CD4-positive, alpha-beta memory T cell (primary cell): ENCODE measurements around the gene CACHD1. TPM values are rescaled to one million over a fixed set of nuclear protein-coding genes. Genes with fewer than 3 reads are reported as not detected.
A peak's percentile ranks its signal among the peaks of the same experiment; 100 is the strongest.

ENCODE experiments used
- CTCF ChIA-PET: fragments of 350-600 bp; sonication (Branson Sonifier 250); formaldehyde crosslinking; loops from one replicate; lab custom pipeline; 2021; ENCODE audit warnings: inconsistent platforms; ENCODE audit not compliant: partially characterized antibody; lab: Charles Lee
- POLR2A ChIA-PET: fragments of 350-600 bp; sonication (Branson Sonifier 250); formaldehyde crosslinking; loops from one replicate; lab custom pipeline; 2021; ENCODE audit not compliant: partially characterized antibody; lab: Charles Lee
- DNase-seq, 5 donors: peaks; one replicate each; pipeline versions ENCODE4 v3.0.0 to v3.0.0-alpha.2; 2020 to 2022; ENCODE audit warnings: mixed read lengths in 1 of 5
- H3K27ac ChIP-seq: one replicate; pipeline ENCODE4 v1.7.0; 2013; ENCODE audit warnings: low read depth, low read length
- H3K27me3 ChIP-seq: 2 replicates; pipeline ENCODE4 v1.7.0; 2013; ENCODE audit warnings: mild to moderate bottlenecking, low read length, moderate library complexity; ENCODE audit not compliant: insufficient read depth
- H3K36me3 ChIP-seq: 2 replicates; pipeline ENCODE4 v1.7.0; 2013; ENCODE audit warnings: mild to moderate bottlenecking, low read length, moderate library complexity; ENCODE audit not compliant: insufficient read depth
- H3K4me1 ChIP-seq: 2 replicates; pipeline ENCODE4 v1.7.0; 2013; ENCODE audit warnings: mild to moderate bottlenecking, low read length, moderate library complexity; ENCODE audit not compliant: insufficient read depth
- H3K4me3 ChIP-seq, 2 donors: one replicate each; pipeline ENCODE4 v1.7.0; 2013; ENCODE audit warnings: low read length in 2 of 2, mild to moderate bottlenecking in 1 of 2
- H3K9me3 ChIP-seq, 2 donors: one replicate each; pipeline ENCODE4 v1.7.0; 2013; ENCODE audit warnings: low read length in 2 of 2, control low read depth in 1 of 2; ENCODE audit not compliant: control insufficient read depth in 1 of 2
- H3K27ac Mint-ChIP-seq, 7 donors: one replicate each; pipeline ENCODE4 v1.8.0; 2020 to 2021; ENCODE audit warnings: mixed read lengths in 7 of 7, mild to moderate bottlenecking in 6 of 7, inconsistent platforms in 3 of 7, moderate library complexity in 3 of 7
- H3K27me3 Mint-ChIP-seq, 2 donors: one replicate each; pipeline ENCODE4 v1.8.0; 2020 to 2021; ENCODE audit warnings: mixed read lengths in 2 of 2
- H3K36me3 Mint-ChIP-seq, 2 donors: one replicate each; pipeline ENCODE4 v1.8.0; 2020 to 2021; ENCODE audit warnings: mixed read lengths in 2 of 2, inconsistent platforms in 1 of 2, mild to moderate bottlenecking in 1 of 2
- H3K4me1 Mint-ChIP-seq, 4 donors: one replicate each; pipeline ENCODE4 v1.8.0; 2020 to 2021; ENCODE audit warnings: mixed read lengths in 4 of 4, mild to moderate bottlenecking in 1 of 4
- H3K4me3 Mint-ChIP-seq, 8 donors: one replicate each; pipeline ENCODE4 v1.8.0; 2020 to 2021; ENCODE audit warnings: mixed read lengths in 8 of 8, mild to moderate bottlenecking in 7 of 8, moderate library complexity in 6 of 8, inconsistent platforms in 3 of 8
- H3K9me3 Mint-ChIP-seq, 8 donors: one replicate each; pipeline ENCODE4 v1.8.0; 2020 to 2021; ENCODE audit warnings: mixed read lengths in 8 of 8, mild to moderate bottlenecking in 5 of 8, inconsistent platforms in 3 of 8, moderate library complexity in 1 of 8
- intact Hi-C: fragments of 100-400 bp; cut with micrococcal nuclease; formaldehyde crosslinking; loops from one replicate; pipeline ENCODE4 v1.15.1; 2023
- polyA plus RNA-seq, 2 donors: library from polyadenylated mRNA; unstranded; fragments of 300-500 nt; fragmentation: Illumina TruSeq; gene quantifications; one replicate each; pipeline ENCODE4 v1.2.3, GENCODE V29; 2021
- total RNA-seq, 2 experiments: library from RNA; stranded (reverse); gene quantifications; one replicate each; pipeline ENCODE4 v1.2.3, GENCODE V29; 2021

The CACHD1 gene
- total RNA-seq (under 1 TPM; 0.11 to 0.17 TPM), polyA plus RNA-seq (not detected)

GRCh38 chr1:64469977-64470664 is at the start of gene CACHD1:
Gene CACHD1, plus strand, starts transcription at chr1:64470129. Its CDS starts 616 bp downstream, at chr1:64470745.
- Histone ChIP-seq H3K4me3 (no peak within 1 kb of the TSS), H3K27me3 (no peaks in the 10 kb centered on the region), H3K9me3 (no peaks in the 10 kb centered on the region), H3K36me3 (no peaks in the 10 kb centered on the region), H3K27ac (no peak within 1 kb of the TSS), H3K4me1 (peaks cover 12% of the 10 kb centered on the region)
- H3K9me3 Mint-ChIP-seq, result peaks cover 0 to 2% (median 0%) of the 10 kb centered on the region in 8 donors
- no peaks in the 10 kb centered on the region for H3K36me3 Mint-ChIP-seq
- DNase-seq, result peak in 4 of 5 donors; percentile 17 to 35 (median 24)
- intact Hi-C loops, result no loop called here
- ChIA-PET CTCF (no interaction called here), POLR2A (no interaction called here)
- H3K4me1 Mint-ChIP-seq, result peaks cover 6 to 21% (median 10%) of the 10 kb centered on the region in 4 donors
- H3K27me3 Mint-ChIP-seq, result peaks cover 41 to 49% of the 10 kb centered on the region in 2 donors
- peak within 1 kb of the TSS; percentile 74 to 94 (median 86) for H3K4me3 Mint-ChIP-seq
- no peak within 1 kb of the TSS for H3K27ac Mint-ChIP-seq

- POLR2A ChIA-PET, result no interaction called here
- no peaks in the 10 kb centered on the region for H3K27me3 ChIP-seq
- no peaks in the 10 kb centered on the region for H3K9me3 ChIP-seq
- Mint-ChIP-seq H3K36me3 (no peaks in the 10 kb centered on the region), H3K27me3 (no peaks in the 10 kb centered on the region), H3K27ac (no peak overlapping the region), H3K4me1 (no peaks in the 10 kb centered on the region), H3K9me3 (no peaks in the 10 kb centered on the region), H3K4me3 (no peak overlapping the region)
- DNase-seq, result no peak
- H3K4me1 ChIP-seq, result no peaks in the 10 kb centered on the region
- no peak overlapping the region for H3K27ac ChIP-seq
- intact Hi-C loops, result no loop called here
- H3K4me3 ChIP-seq, result no peak overlapping the region
- no peaks in the 10 kb centered on the region for H3K36me3 ChIP-seq
- CTCF ChIA-PET, result no interaction called here
Observed at GRCh38 chr1:64421377-64421776, 48.6 kb upstream of the CACHD1 start.

GRCh38 chr1:64423526-64423925 is 46.4 kb upstream of the CACHD1 start:
- Mint-ChIP-seq H3K4me3 (no peak overlapping the region), H3K27ac (no peak overlapping the region), H3K9me3 (no peaks in the 10 kb centered on the region), H3K36me3 (no peaks in the 10 kb centered on the region), H3K4me1 (no peaks in the 10 kb centered on the region), H3K27me3 (no peaks in the 10 kb centered on the region)
- H3K9me3 ChIP-seq, result no peaks in the 10 kb centered on the region
- H3K36me3 ChIP-seq, result no peaks in the 10 kb centered on the region
- H3K4me1 ChIP-seq, result no peaks in the 10 kb centered on the region
- intact Hi-C loops, result no loop called here
- ChIA-PET CTCF (no interaction called here), POLR2A (no interaction called here)
- no peak overlapping the region for H3K4me3 ChIP-seq
- H3K27ac ChIP-seq, result no peak overlapping the region
- no peak for DNase-seq
- no peaks in the 10 kb centered on the region for H3K27me3 ChIP-seq

- POLR2A ChIA-PET, result no interaction called here
- intact Hi-C loops, result no loop called here
Observed at GRCh38 chr1:64424412-64424811, 45.5 kb upstream of the CACHD1 start.

DNA sequence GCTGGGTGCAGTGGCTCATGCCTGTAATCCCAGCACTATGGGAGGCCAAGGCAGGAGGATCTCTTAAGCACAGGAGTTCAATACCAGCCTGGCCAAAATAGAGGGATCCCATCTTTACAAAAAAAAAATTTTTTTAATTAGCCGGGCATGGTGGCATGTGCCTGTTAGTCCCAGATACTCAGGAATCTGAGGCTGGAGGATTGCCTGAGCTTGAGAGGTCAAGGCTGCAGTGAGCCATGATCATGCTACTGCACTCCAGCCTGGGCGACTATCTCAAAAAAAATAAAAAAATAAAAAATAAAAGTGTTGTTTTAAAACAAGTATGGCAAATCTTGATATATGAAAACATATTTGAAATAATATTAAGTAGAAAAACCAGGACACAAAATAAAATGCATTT is 44.4 kb upstream of the CACHD1 start:
- Histone ChIP-seq H3K4me1 (no peaks in the 10 kb centered on the region), H3K27me3 (no peaks in the 10 kb centered on the region), H3K9me3 (no peaks in the 10 kb centered on the region), H3K36me3 (no peaks in the 10 kb centered on the region), H3K4me3 (no peak overlapping the region), H3K27ac (no peak overlapping the region)
- CTCF ChIA-PET, result no interaction called here
- Mint-ChIP-seq H3K9me3 (no peaks in the 10 kb centered on the region), H3K4me1 (no peaks in the 10 kb centered on the region), H3K36me3 (no peaks in the 10 kb centered on the region), H3K27me3 (no peaks in the 10 kb centered on the region), H3K27ac (no peak overlapping the region), H3K4me3 (no peak overlapping the region)
- DNase-seq, result no peak
- intact Hi-C loops, result no loop called here
- POLR2A ChIA-PET, result no interaction called here

More at GRCh38 chr1:64424412-64424811, 45.5 kb upstream of the CACHD1 start:
- H3K27ac Mint-ChIP-seq, result no peak overlapping the region
- H3K4me3 Mint-ChIP-seq, result no peak overlapping the region
- CTCF ChIA-PET, result no interaction called here
- Histone ChIP-seq H3K4me1 (no peaks in the 10 kb centered on the region), H3K27ac (no peak overlapping the region), H3K4me3 (no peak overlapping the region), H3K36me3 (no peaks in the 10 kb centered on the region), H3K9me3 (no peaks in the 10 kb centered on the region), H3K27me3 (no peaks in the 10 kb centered on the region)
- no peaks in the 10 kb centered on the region for H3K4me1 Mint-ChIP-seq
- no peaks in the 10 kb centered on the region for H3K36me3 Mint-ChIP-seq
- H3K27me3 Mint-ChIP-seq, result no peaks in the 10 kb centered on the region
- no peaks in the 10 kb centered on the region for H3K9me3 Mint-ChIP-seq
- no peak for DNase-seq

GRCh38 chr1:64426681-64427080 is 43.2 kb upstream of the CACHD1 start:
- Histone ChIP-seq H3K4me1 (no peaks in the 10 kb centered on the region), H3K27ac (no peak overlapping the region), H3K36me3 (no peaks in the 10 kb centered on the region), H3K27me3 (no peaks in the 10 kb centered on the region), H3K9me3 (no peaks in the 10 kb centered on the region), H3K4me3 (no peak overlapping the region)
- H3K27me3 Mint-ChIP-seq, result no peaks in the 10 kb centered on the region
- ChIA-PET CTCF (no interaction called here), POLR2A (no interaction called here)
- H3K27ac Mint-ChIP-seq, result no peak overlapping the region
- intact Hi-C loops, result no loop called here
- H3K4me3 Mint-ChIP-seq, result no peak overlapping the region
- no peaks in the 10 kb centered on the region for H3K36me3 Mint-ChIP-seq
- H3K9me3 Mint-ChIP-seq, result no peaks in the 10 kb centered on the region
- H3K4me1 Mint-ChIP-seq, result no peaks in the 10 kb centered on the region
- no peak for DNase-seq

- ChIA-PET POLR2A (no interaction called here), CTCF (no interaction called here)
- no peak for DNase-seq
- intact Hi-C loops, result no loop called here
- no peaks in the 10 kb centered on the region for H3K9me3 ChIP-seq
- no peak overlapping the region for H3K4me3 ChIP-seq
- no peak overlapping the region for H3K27ac Mint-ChIP-seq
- no peaks in the 10 kb centered on the region for H3K9me3 Mint-ChIP-seq
- H3K27me3 ChIP-seq, result no peaks in the 10 kb centered on the region
- H3K36me3 ChIP-seq, result no peaks in the 10 kb centered on the region
- H3K4me1 ChIP-seq, result no peaks in the 10 kb centered on the region
- no peak overlapping the region for H3K4me3 Mint-ChIP-seq
- peaks cover 0 to 4% of the 10 kb centered on the region in 2 donors for H3K27me3 Mint-ChIP-seq
- H3K27ac ChIP-seq, result no peak overlapping the region
- H3K36me3 Mint-ChIP-seq, result no peaks in the 10 kb centered on the region
- H3K4me1 Mint-ChIP-seq, result no peaks in the 10 kb centered on the region
Observed at GRCh38 chr1:64427879-64428278, 42.0 kb upstream of the CACHD1 start.
